OCI-LY3 (cell line): ENCODE measurements around the gene ADD1.

Experiments used
- H2AFZ ChIP-seq: fragments of 200-600, 300-600 bp; shearing (Covaris generic); 2 replicates; pipeline ENCODE4 v1.6.0; 2014; ENCODE audit warnings: antibody characterized with exemption, low read depth, low read length
- H3K27ac ChIP-seq: fragments of 200-600, 300-600 bp; sonication (generic); 2 replicates; pipeline ENCODE4 v1.5.1; 2014; ENCODE audit warnings: mild to moderate bottlenecking, low read length, moderate library complexity, mixed read lengths
- H3K27me3 ChIP-seq: fragments of 200-600, 300-600 bp; sonication (generic); 2 replicates; pipeline ENCODE4 v1.6.1; 2014; ENCODE audit warnings: low read depth, low read length, mixed read lengths
- H3K36me3 ChIP-seq: fragments of 200-600, 300-600 bp; sonication (generic); replicated peaks from 2 replicates; pipeline ENCODE3; 2014; ENCODE audit warnings: low read depth, low read length, mixed read lengths
- H3K4me1 ChIP-seq: fragments of 300-600, 200-600 bp; sonication (generic); 2 replicates; pipeline ENCODE4 v1.6.1; 2014; ENCODE audit warnings: low read length, mixed read lengths
- H3K4me2 ChIP-seq: fragments of 200-600, 300-600 bp; sonication (generic); 2 replicates; pipeline ENCODE4 v1.6.1; 2014; ENCODE audit warnings: low read length, mixed read lengths
- H3K4me3 ChIP-seq: fragments of 300-600, 200-600 bp; sonication (generic); 2 replicates; pipeline ENCODE4 v1.5.1; 2014; ENCODE audit warnings: antibody characterized with exemption, mild to moderate bottlenecking, low read length, moderate library complexity
- H3K79me2 ChIP-seq: fragments of 300-600, 200-600 bp; shearing (Covaris generic); 2 replicates; pipeline ENCODE4 v1.6.1; 2014; ENCODE audit warnings: mild to moderate bottlenecking, low read length, mixed read lengths
- H3K9ac ChIP-seq: fragments of 300-600, 200-600 bp; shearing (Covaris generic); 2 replicates; pipeline ENCODE4 v1.6.0; 2014; ENCODE audit warnings: mild to moderate bottlenecking, low read length, moderate library complexity
- H3K9me3 ChIP-seq: fragments of 200-600, 300-600 bp; shearing (Covaris generic); 2 replicates; pipeline ENCODE4 v1.6.1; 2014; ENCODE audit warnings: low read length, mixed read lengths; ENCODE audit not compliant: insufficient read depth
- H4K20me1 ChIP-seq: fragments of 200-600, 300-600 bp; sonication (generic); 2 replicates; pipeline ENCODE4 v1.6.1; 2016; ENCODE audit warnings: low read length, mixed read lengths; ENCODE audit not compliant: insufficient read depth
- CTCF ChIP-seq: fragments of 200-600, 300-600 bp; sonication (generic); IDR thresholded peaks from 2 replicates; pipeline ENCODE4 v1.5.1; 2014; ENCODE audit warnings: antibody characterized with exemption, low read length, low read depth
- EZH2phosphoT487 ChIP-seq: fragments of 200-600 bp; shearing (Covaris generic); IDR thresholded peaks from 2 replicates; pipeline ENCODE4 v1.6.1; 2018; ENCODE audit warnings: antibody characterized with exemption, mixed run types, low read depth

ADD1 gene

GRCh38 chr4:2857349-2857927, 13.8 kb downstream of the ADD1 start:
- Histone ChIP-seq H3K4me1 (peaks cover 39% of the 10 kb centered on the region), H3K9ac (no peak overlapping the region), H3K27ac (no peak overlapping the region), H3K79me2 (peaks cover 52% of the 10 kb centered on the region), H3K9me3 (no peaks in the 10 kb centered on the region), H3K36me3 (peaks cover 17% of the 10 kb centered on the region), H3K27me3 (no peaks in the 10 kb centered on the region), H2AFZ (no peak overlapping the region), H3K4me2 (no peak overlapping the region), H3K4me3 (no peak overlapping the region), H4K20me1 (peaks cover 68% of the 10 kb centered on the region)
- TF ChIP-seq EZH2phosphoT487: no peak
- no peak for TF ChIP-seq CTCF

GRCh38 chr4:2858451-2859217, 15.0 kb downstream of the ADD1 start:
- no peak overlapping the region for H3K27ac ChIP-seq
- H3K79me2 ChIP-seq: peaks cover 64% of the 10 kb centered on the region
- H3K4me2 ChIP-seq: no peak overlapping the region
- H2AFZ ChIP-seq: no peak overlapping the region
- no peak overlapping the region for H3K9ac ChIP-seq
- no peaks in the 10 kb centered on the region for H3K9me3 ChIP-seq
- TF ChIP-seq CTCF (no peak), EZH2phosphoT487 (no peak)
- no peak overlapping the region for H3K4me3 ChIP-seq
- H3K27me3 ChIP-seq: no peaks in the 10 kb centered on the region
- peaks cover 77% of the 10 kb centered on the region for H4K20me1 ChIP-seq
- peaks cover 17% of the 10 kb centered on the region for H3K36me3 ChIP-seq
- H3K4me1 ChIP-seq: peaks cover 39% of the 10 kb centered on the region

DNA sequence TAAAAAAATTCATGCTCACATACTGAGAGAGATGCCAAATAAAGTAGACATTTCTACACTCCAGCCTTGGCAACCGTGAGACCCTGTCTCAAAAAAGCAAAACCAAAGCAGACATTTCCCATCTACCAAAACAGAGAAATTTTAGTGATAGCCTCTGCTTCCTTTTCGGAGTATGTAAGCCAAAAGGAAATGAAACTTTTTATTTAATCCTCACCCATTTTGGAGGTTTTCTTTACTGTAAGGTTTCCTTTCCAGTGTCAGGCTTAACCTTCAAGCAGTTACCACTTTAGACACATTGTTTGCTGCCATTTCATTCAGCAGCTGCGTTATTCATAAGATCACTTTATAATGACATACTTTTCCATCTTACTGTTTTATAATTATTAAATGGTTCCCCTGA, 15.9 kb downstream of the ADD1 start:
- Histone ChIP-seq H3K27me3 (no peaks in the 10 kb centered on the region), H3K9ac (no peak overlapping the region), H3K27ac (no peak overlapping the region), H3K9me3 (no peaks in the 10 kb centered on the region), H3K4me1 (peaks cover 39% of the 10 kb centered on the region), H4K20me1 (peaks cover 75% of the 10 kb centered on the region), H3K79me2 (peaks cover 70% of the 10 kb centered on the region), H3K4me2 (peak overlapping the region; percentile 33), H3K4me3 (no peak overlapping the region), H2AFZ (no peak overlapping the region), H3K36me3 (peaks cover 9% of the 10 kb centered on the region)
- no peak for TF ChIP-seq CTCF
- no peak for TF ChIP-seq EZH2phosphoT487
